ENCODE data around the gene TXK.

GRCh38 chr4:48141048-48141447 is 7.0 kb upstream of the TXK start:
- peak; percentile 52 to 69 (median 66) for TF ChIP-seq CTCF (IDR thresholded peaks at IDR 0.05)
- TF ChIP-seq POLR2A (IDR thresholded peaks at IDR 0.05) = no peak

Data from right lobe of liver (tissue), 4 donors.